ENCODE data around the gene FSD2.
"Not testable (repeated sequence)": the region's sequence is repeated elsewhere in the genome, so short reads cannot be mapped to it uniquely, and the experiment has no call there.

The FSD2 gene

GRCh38 chr15:82830427-82831173 is 24.7 kb upstream of the FSD2 start:
- in situ Hi-C loops (cut with MboI; ENCODE audit: low sequenced_read_pairs), result no loop called here

GRCh38 chr15:82829234-82829633 is 23.4 kb upstream of the FSD2 start:
- in situ Hi-C loops (cut with MboI; ENCODE audit: low sequenced_read_pairs), result no loop called here

GRCh38 chr15:82828075-82828474 is 22.2 kb upstream of the FSD2 start:
- in situ Hi-C loops (cut with MboI; ENCODE audit: low sequenced_read_pairs), result no loop called here

- in situ Hi-C loops (cut with MboI; ENCODE audit: low sequenced_read_pairs), result no loop called here
Measured at GRCh38 chr15:82823049-82823448, 17.2 kb upstream of the FSD2 start.

GRCh38 chr15:82821851-82822250 is 16.0 kb upstream of the FSD2 start:
- in situ Hi-C loops (cut with MboI; ENCODE audit: low sequenced_read_pairs), result not testable (repeated sequence)

- in situ Hi-C loops (cut with MboI; ENCODE audit: low sequenced_read_pairs), result not testable (repeated sequence)
Measured at GRCh38 chr15:82821396-82821795, 15.5 kb upstream of the FSD2 start.

- in situ Hi-C loops (cut with MboI; ENCODE audit: low sequenced_read_pairs), result no loop called here
Measured at GRCh38 chr15:82820128-82820527, 14.3 kb upstream of the FSD2 start.

GRCh38 chr15:82812994-82813393 is 7.1 kb upstream of the FSD2 start:
- in situ Hi-C loops (cut with MboI; ENCODE audit: low sequenced_read_pairs), result no loop called here

- in situ Hi-C loops (cut with MboI; ENCODE audit: low sequenced_read_pairs), result no loop called here
Measured at GRCh38 chr15:82810890-82811426, 5.1 kb upstream of the FSD2 start.

GRCh38 chr15:82810061-82810889 is 4.4 kb upstream of the FSD2 start:
- in situ Hi-C loops (cut with MboI; ENCODE audit: low sequenced_read_pairs), result no loop called here

GRCh38 chr15:82809308-82810060 is 3.6 kb upstream of the FSD2 start, which contains the start of gene WHAMM:
Gene WHAMM (plus strand): TSS chr15:82809628. CDS start chr15:82809727, 99 bp downstream.
- in situ Hi-C loops (cut with MboI; ENCODE audit: low sequenced_read_pairs), result no loop called here

GRCh38 chr15:82808634-82809041 is 2.8 kb upstream of the FSD2 start:
- in situ Hi-C loops (cut with MboI; ENCODE audit: low sequenced_read_pairs), result no loop called here

GRCh38 chr15:82807920-82808633 is 2.2 kb upstream of the FSD2 start:
- in situ Hi-C loops (cut with MboI; ENCODE audit: low sequenced_read_pairs), result no loop called here

- in situ Hi-C loops (cut with MboI; ENCODE audit: low sequenced_read_pairs), result no loop called here
Measured at GRCh38 chr15:82804575-82804949, 1.3 kb downstream of the FSD2 start.

GRCh38 chr15:82803793-82804574 is 1.9 kb downstream of the FSD2 start:
- in situ Hi-C loops (cut with MboI; ENCODE audit: low sequenced_read_pairs), result no loop called here

- in situ Hi-C loops (cut with MboI; ENCODE audit: low sequenced_read_pairs), result no loop called here
Measured at GRCh38 chr15:82802497-82802896, 3.4 kb downstream of the FSD2 start.

- in situ Hi-C loops (cut with MboI; ENCODE audit: low sequenced_read_pairs), result no loop called here
Measured at GRCh38 chr15:82799183-82799841, 6.6 kb downstream of the FSD2 start.

- in situ Hi-C loops (cut with MboI; ENCODE audit: low sequenced_read_pairs), result no loop called here
Measured at GRCh38 chr15:82798531-82799166, 7.2 kb downstream of the FSD2 start.

- in situ Hi-C loops (cut with MboI; ENCODE audit: low sequenced_read_pairs), result no loop called here
Measured at GRCh38 chr15:82798104-82798503, 7.8 kb downstream of the FSD2 start.

All from hTERT RPE-1 (cell line).